NCI-H460 (cell line): Measurements from ENCODE around the gene TRANK1. TPM values are rescaled to one million over a fixed set of nuclear protein-coding genes. Genes with fewer than 3 reads are reported as not detected.

ENCODE experiments used
- DNase-seq: peaks from one replicate; pipeline ENCODE4 v3.0.0-alpha.2; 2016; ENCODE audit warnings: low read depth; ENCODE audit errors: extremely low read depth
- small RNA-seq, 2 experiments: library from RNA; depleted of rRNA; stranded (forward); fragments of <200 nt; gene quantifications; one replicate each; pipeline ENCODE3, GENCODE V24; 2014
- total RNA-seq: library from RNA; depleted of rRNA; stranded (reverse); fragments of >200 nt; shearing (Covaris generic); gene quantifications from 2 replicates; pipeline ENCODE4 v1.2.3, GENCODE V29; 2014; rRNA removed

The TRANK1 gene
- total RNA-seq, 1 experiment from 2014 or later: 5.3 TPM

DNA sequence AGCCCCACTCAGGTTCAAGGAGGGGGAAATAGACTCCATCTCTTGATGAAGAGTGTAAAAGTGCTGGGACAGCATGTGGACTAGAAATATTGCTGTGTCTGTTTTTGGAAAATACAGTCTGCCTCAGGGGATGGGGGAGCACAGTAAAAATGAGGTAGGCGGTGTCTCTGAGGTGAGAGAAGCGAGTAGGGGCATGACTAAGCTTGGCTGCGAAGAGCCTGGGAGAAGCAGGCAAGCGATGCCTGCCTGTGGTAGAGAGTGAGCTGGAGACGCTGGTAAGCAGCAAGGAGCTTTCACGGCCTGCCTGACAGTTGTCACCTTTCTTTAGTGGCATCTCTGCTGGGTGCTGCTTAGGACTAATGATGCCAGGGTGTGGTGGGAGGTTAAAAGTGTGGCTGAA, 131.5 kb downstream of the TRANK1 start:
- DNase-seq: no peak

DNA sequence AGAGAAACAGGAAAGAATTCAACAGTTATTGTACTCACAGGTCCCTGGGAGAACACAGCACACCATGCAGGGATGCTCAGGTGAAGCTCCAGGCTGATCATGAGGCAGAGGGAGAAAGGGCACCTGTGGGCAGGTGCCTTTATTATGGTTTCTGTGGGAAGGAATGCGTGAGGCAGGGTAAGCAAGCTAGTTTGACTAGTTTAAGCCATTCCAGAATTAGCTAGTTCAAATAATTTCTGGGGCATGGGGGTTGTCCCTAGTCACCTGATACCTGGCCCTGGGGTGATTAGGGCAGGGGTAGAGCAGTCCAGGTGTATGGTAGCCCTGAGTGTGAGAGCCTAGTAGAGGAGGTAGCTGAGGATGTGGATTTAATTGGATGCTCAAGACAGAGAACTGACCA, 132.6 kb downstream of the TRANK1 start:
- no peak for DNase-seq

DNA sequence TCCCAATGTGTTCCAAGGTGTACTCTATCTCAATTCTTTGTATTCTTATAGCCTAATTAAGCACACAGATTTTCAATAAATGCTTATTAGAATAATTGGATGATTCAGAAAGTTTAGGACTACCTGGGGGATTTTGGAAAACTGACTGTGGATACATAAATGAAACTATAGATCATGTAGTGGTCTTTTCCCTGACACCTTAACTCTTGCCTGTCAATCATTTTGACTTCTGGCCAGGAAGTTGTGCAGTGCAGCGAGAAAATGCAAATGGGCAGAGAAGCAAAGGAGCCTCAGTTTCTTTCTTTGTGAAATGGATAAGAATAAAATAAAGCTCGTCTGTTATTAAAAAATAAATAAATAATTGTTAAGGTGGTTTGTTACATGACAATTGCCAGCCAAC, 133.1 kb downstream of the TRANK1 start:
- no peak for DNase-seq

DNA sequence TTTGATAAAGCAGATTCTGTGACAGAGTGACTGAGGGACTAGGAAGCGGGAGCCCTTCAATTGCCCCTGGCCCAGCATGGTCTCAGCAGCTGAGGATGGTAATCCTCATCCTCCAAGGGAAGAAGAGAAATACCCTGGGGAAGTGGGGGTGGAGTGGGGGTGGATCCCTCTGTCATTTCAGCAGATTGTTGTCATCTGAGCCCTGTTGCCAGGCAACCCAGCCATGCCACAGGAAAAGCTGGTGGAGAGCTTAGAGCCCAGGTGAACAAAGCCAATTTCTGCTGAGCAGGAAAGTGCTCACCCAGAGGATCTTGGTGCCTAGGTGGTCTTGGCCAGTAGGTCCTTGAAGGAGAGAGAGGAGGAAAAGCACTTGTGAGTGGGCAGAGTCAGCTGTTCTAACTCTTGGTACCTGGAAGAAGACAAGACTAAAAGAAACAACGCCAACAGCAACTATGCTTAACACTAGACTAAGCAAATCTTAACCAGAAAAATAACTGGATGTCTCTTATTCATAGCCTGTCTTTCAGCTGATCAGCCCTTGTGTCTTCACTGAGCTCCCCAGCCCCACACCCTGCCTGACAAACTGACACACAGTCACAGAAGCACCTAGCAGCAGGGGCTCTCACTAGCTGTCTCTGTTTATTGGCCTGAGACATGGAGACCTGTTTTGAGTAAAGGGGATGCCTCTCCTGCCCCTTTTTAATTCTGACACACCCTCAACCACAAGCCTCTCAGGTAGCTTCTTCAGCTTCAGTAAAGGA, 140.4 kb downstream of the TRANK1 start:
- no peak for DNase-seq

DNA sequence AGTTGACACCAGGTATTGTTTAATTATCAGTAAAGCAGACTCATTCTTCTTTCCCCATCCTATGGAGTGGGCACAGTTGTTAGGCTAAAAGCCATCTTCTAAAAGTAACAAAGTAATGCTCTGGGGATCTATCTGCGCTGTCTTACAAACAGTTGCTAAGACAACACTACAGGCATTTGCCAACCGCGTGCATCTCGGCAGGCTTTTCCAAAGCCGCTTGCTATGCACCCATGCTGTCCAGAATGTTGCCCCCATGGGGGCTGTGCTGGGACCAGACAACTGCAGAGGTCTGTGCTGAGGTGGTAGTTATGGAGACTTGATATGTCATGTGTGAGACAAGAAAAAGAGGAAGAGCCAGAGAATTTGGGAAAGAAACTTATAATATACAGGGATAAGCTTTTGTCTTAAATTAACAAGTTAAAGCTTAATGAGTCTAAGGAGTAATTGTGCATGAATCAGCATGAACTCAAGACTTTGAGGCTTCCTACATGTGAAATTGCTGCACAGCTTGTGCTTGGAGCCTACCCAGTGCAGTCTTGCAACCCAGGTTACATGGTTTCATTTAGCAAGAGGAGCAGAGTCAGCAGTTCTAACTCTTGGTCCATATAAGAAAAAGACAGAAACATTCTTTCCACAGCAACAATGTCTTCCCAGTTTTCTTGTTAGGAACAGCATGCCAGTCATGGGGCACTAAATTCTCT, 141.6 kb downstream of the TRANK1 start:
- no peak for DNase-seq

DNA sequence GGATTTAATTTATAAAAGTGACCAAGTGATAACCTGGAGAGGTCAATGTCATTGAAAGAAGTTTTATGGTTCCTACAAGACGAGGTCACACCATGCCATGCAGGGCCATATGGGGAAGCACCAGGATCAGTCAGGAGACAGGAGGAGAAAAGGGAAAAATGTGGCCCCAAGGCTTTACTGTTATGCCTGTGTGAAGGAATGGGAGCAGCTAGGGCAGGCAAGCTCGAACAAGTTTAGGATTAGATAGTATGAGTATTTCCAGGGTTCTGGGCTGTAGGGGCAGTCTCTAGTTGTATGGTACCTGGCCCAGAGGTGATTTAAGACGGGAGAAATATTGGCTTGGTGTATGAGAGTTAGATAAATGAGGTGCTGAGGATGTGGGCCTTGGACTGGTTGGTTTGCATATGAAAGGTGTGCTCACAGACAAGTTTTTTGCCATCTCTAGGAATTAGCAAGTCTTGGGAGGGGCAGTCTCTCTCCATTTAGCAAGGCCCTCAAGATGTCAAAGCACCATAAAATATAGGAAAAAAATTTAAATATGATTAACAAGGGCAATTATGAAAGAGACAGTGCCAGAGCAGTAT, 144.2 kb downstream of the TRANK1 start:
- no peak for DNase-seq

DNA sequence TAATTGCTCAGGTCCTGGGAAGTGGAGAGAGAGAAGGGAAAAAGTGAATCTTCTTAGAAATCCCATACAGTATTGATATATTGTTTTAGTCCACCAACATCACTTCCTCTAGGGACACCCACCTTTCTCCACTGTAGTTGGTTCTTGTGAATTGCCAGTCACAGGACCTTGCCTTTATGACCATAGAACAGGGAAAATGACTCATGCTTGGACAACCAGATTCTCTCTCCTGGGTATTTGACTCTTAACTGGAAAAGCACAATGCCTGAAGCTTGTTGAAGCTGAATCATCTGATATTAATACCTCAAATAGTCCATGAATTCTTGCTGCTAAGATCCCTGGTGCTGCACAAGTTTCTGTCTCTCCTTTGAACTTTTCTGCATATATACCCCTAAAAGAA, 148.0 kb downstream of the TRANK1 start:
- no peak for DNase-seq

DNA sequence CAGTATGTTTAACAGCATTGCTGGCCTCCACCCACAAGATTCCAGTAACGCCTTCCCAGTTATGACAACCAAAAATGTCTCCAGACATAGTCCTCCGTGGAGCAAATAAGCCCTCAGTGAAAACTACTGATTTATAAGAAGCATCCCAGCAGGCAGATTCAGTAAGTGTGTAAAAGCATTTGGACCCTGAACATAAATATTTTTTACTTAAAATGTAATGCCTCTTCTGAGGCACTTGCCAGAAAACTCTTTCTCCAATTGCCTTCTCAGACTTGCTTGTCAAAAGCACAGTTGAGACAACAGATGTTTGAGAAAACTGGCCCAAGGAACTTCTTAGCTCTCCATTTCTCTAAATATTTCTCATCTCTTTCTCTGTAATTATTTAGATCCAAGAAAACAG, 148.7 kb downstream of the TRANK1 start:
- DNase-seq: no peak

DNA sequence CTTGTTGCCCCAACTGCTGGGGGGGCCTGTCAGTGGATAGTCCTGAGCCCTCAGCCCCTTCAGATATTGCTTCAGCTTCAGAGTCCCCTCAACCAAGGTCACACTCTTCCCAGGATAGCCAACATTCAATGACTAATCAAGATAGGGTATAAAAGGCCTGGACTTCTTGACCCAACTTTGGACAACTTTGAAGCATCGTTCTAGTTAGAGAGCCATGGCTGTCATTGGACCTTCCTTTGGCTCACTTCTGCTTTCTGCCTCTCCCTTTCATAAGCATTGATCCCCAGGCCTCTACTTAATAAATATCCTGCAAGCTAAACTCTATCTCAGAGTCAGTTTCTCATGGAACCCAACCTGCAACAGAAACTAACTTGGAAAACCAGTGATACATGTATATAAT, 149.2 kb downstream of the TRANK1 start:
- no peak for DNase-seq

DNA sequence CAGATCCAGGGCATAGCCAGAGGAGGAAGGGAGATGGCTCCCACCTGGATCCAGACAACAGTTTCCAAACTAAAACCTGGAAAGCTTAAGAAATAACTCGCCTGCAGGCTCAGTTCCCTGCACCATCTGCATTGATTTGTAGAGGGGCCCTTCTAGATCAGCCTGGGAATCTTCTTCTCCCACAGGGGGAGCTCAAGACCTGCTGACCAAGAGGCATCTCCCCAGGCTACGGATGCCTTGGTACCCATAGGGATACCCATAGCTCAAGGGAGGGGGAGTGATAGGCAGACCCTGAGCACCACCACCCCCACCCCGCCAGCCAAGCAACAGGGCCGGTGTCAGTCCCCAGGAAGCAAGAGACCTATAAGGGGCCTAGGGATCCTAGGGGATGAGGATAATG, 152.5 kb downstream of the TRANK1 start:
- peak; percentile 5 for DNase-seq

DNA sequence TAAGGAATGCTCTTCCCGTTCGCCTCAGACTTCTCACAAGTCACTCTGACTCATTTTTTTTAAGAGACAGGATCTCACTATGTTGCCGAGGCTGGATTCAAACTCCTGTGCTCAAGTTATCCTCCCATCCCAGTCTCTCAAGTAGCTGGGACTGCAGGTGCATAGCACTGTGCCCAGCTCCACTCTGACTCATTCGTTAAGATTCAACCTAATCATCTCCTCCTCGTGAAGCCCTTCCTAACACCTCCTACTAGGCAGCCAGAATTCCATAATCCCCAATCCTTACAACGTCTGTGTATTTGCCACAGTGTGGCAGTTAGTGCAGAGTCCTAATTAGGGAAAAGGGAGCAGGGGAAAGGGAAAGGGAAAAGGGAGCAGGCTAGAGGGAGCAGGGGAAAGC, 154.1 kb downstream of the TRANK1 start:
- no peak for DNase-seq

DNA sequence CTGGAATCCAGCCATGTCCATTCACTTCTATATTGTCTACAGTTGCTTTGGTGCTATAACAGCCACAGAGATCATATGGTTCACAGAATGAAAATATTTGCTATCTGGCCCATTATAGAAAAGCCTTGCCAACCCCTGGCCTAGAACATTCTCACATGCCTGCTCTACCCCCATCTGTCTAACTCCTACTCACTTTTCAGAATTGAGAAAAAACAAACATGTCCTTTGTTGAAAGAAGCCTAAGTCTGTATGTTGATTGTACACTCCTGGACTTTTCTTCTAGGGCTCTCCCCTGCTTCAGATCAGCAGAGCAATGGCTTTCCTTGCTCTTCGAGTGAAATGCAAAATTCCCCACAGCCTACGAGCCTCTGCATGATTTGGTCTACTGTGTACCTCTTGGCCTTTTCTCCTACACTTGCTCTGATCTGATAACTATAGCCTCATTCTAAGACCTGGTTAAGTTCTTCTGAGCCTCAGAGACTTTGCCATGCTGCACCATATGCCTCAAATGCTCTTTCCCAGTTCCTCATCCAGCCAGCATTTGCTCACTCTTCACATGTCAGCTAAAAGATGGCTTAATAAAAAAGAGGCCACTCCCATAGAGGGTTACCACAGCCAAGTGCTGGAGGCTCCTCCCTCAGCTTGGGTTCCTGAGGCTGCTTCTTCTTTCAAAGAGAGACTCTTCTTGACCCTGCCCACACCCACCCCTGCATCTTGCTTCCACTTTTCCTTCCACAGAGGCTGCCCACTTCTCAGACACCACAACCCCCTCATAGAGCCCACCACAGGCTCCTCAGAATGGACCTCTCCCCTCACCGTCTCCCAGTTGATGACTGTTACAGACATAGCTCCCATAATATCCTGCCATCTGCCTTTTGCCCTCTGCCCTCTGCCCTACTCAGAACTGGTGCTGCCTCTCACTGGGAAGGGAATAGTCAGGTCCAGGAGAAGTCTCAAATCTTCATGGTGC, 157.6 kb downstream of the TRANK1 start:
- no peak for DNase-seq

DNA sequence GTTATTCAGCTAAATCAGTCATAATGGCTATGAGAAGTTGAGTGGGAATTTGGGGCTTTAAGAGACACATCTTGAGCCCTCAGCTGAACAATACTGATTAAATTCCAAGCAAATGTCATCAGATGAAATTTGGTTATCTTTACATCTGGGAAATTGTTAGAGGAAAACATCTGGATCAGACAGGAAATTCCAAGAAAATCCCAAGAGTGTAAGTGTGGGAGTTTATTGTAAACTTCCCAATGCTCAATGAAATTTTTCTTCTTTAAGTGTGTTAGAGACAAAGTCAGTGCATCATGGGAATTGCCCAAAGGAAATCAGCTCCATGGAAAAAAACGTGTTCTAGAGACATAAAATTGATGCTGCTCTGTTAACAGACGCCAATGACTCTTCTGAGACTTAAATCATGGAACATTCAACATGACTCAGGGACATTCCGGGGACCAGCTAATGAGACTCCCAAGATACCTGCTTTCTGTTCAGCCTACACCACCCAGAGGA, 160.7 kb downstream of the TRANK1 start:
- DNase-seq: no peak

DNA sequence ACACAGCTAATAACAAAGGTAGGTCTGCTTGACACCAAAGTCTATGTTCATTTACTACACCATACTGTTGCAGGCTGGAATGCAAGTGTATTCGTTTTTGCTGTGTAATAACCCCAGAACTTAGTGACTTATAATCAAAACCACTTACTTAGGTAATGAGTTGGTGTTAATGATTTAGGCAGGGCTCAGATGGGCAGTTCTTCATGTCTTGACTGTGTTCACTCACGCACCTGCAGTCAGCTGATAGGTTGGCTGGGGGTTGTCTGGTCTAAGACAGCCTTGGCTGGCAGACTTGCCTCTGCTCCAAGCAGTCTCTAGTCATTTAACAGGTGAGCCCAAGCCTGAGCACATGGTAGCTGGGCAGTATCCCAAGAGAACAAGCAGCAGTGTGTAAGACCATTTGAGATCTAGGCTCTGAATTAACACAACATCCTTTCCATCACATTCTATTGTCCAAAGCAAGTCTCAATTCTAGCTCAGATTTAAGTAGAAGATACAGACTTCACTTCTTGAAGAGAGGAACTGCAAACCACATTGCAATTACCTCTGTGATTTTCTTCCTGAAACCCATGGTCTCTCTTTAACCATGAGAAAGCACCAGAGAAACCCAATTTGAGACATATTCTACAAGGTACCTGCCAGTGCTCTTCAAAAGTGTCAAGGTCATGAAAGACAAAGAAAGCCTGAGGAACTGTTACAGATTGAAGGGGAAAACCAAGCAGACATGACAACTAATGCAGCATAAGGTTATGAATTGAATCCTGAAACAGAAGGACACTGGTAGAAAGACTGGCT, 167.2 kb downstream of the TRANK1 start:
- DNase-seq: no peak

Small RNAs within 50 kb of the gene (small RNA-seq; reads per million reads assigned to genes)
- 0 reads per million in 2 experiments for gene RNU6ATAC4P

Other genes starting within 250 kb of the TRANK1 start
- gene DCLK3, start 180.5 kb downstream of the TRANK1 start, total RNA-seq: not detected in 2 replicates
- 4.1 and 6.8 TPM in 2 replicates for gene EPM2AIP1, start 48.1 kb upstream of the TRANK1 start, total RNA-seq
- gene MLH1, start 48.5 kb upstream of the TRANK1 start, total RNA-seq: 45.0 and 45.3 TPM in 2 replicates
- gene LRRFIP2, start 229.5 kb upstream of the TRANK1 start, total RNA-seq: 33.0 and 37.4 TPM in 2 replicates